ENCODE measurements around the gene DNASE1L1. TPM values are rescaled to one million over a fixed set of nuclear protein-coding genes. Genes with fewer than 3 reads are reported as not detected.
A peak's percentile ranks its signal among the peaks of the same experiment; 100 is the strongest.

The DNASE1L1 gene
- total and polyA plus RNA-seq, 5 experiments from 2014 or later, result 12.7 to 19.9 (median 15.3) TPM

GRCh38 chrX:154443992-154444754, 35.1 kb upstream of the DNASE1L1 start, which contains the start of gene FAM50A:
FAM50A (plus strand) TSS chrX:154444141; CDS start chrX:154444236, 95 bp downstream.
- peak; percentile 81 to 83 for ATAC-seq
- Mint-ChIP-seq H3K4me3 (peak within 1 kb of the TSS; percentile 54 to 85 (median 77)), H3K36me3 (peaks cover 0 to 15% (median 0%) of the 10 kb centered on the region in 3 donors), H3K9me3 (no peaks in the 10 kb centered on the region), H3K27ac (peak within 1 kb of the TSS; percentile 45 to 95 (median 79)), H3K27me3 (no peaks in the 10 kb centered on the region), H3K4me1 (peaks cover 1 to 31% (median 15%) of the 10 kb centered on the region in 4 donors)
- peak; percentile 50 to 78 (median 60) for DNase-seq
- POLR2A ChIA-PET, result interaction anchor here (0.8 to 2.4 kb wide), 7 partner anchors 8 to 47 kb away, joined by 3 to 10 read pairs (median 3); partner anchors contain the start of genes PLXNA3, SLC10A3 and UBL4A

GRCh38 chrX:154443479-154443910, 34.4 kb upstream of the DNASE1L1 start:
- ATAC-seq (peak; percentile 18 to 21), DNase-seq (no peak)
- Mint-ChIP-seq H3K9me3 (no peaks in the 10 kb centered on the region), H3K27ac (peak overlapping the region; percentile 45 to 95 (median 79)), H3K36me3 (peaks cover 0 to 16% (median 0%) of the 10 kb centered on the region in 3 donors), H3K27me3 (no peaks in the 10 kb centered on the region), H3K4me1 (peaks cover 1 to 36% (median 19%) of the 10 kb centered on the region in 4 donors), H3K4me3 (peak overlapping the region; percentile 54 to 85 (median 77))
- POLR2A ChIA-PET, result interaction anchor here (0.7 to 2.4 kb wide), 8 partner anchors 9 to 64 kb away, joined by 3 to 8 read pairs (median 3); partner anchors contain the start of genes EMD, SLC10A3 and UBL4A

- no peaks in the 10 kb centered on the region for H3K27me3 Mint-ChIP-seq
- peaks cover 4 to 40% (median 27%) of the 10 kb centered on the region in 4 donors for H3K4me1 Mint-ChIP-seq
- POLR2A ChIA-PET, result interaction anchor here (0.7 to 2.6 kb wide), 8 partner anchors 10 to 49 kb away, joined by 3 to 11 read pairs (median 6); partner anchors contain the start of genes PLXNA3 and SLC10A3
- no peak for ATAC-seq
- peaks cover 0 to 12% (median 0%) of the 10 kb centered on the region in 3 donors for H3K36me3 Mint-ChIP-seq
- peak overlapping the region in 3 of 10 donors; percentile 7 to 78 (median 34) for H3K4me3 Mint-ChIP-seq
- no peak for DNase-seq
- peak overlapping the region in 5 of 10 donors; percentile 17 to 85 (median 55) for H3K27ac Mint-ChIP-seq
- no peaks in the 10 kb centered on the region for H3K9me3 Mint-ChIP-seq
These were observed 33.1 kb upstream of the DNASE1L1 start for GRCh38 chrX:154441984-154442707.

GRCh38 chrX:154441564-154441963, 32.5 kb upstream of the DNASE1L1 start:
- Mint-ChIP-seq H3K27me3 (no peaks in the 10 kb centered on the region), H3K4me3 (peak overlapping the region in 4 of 10 donors; percentile 11 to 78 (median 24)), H3K36me3 (peaks cover 0 to 6% (median 0%) of the 10 kb centered on the region in 3 donors), H3K9me3 (no peaks in the 10 kb centered on the region), H3K4me1 (peaks cover 4 to 37% (median 27%) of the 10 kb centered on the region in 4 donors), H3K27ac (peak overlapping the region in 7 of 10 donors; percentile 24 to 89 (median 61))
- ATAC-seq (no peak), DNase-seq (no peak)
- POLR2A ChIA-PET, result interaction anchor here (0.6 to 2.6 kb wide), 9 partner anchors 9 to 44 kb away, joined by 3 to 11 read pairs (median 5); partner anchors contain the start of gene PLXNA3

- H3K4me3 Mint-ChIP-seq, result peak overlapping the region in 1 of 10 donors; percentile 37
These were observed 31.7 kb upstream of the DNASE1L1 start for GRCh38 chrX:154440623-154441357.

GRCh38 chrX:154439841-154440240, 30.8 kb upstream of the DNASE1L1 start:
- peaks cover 4 to 36% (median 30%) of the 10 kb centered on the region in 4 donors for H3K4me1 Mint-ChIP-seq
- H3K9me3 Mint-ChIP-seq, result no peaks in the 10 kb centered on the region
- peaks cover 0 to 8% (median 0%) of the 10 kb centered on the region in 3 donors for H3K36me3 Mint-ChIP-seq
- POLR2A ChIA-PET, result interaction anchor here (0.6 to 2.9 kb wide), 4 partner anchors 12 to 83 kb away, joined by 3 to 8 read pairs (median 4); partner anchors contain the start of genes ATP6AP1 and UBL4A
- ATAC-seq, result no peak
- H3K27ac Mint-ChIP-seq, result peak overlapping the region in 2 of 10 donors; percentile 49 to 51
- no peaks in the 10 kb centered on the region for H3K27me3 Mint-ChIP-seq
- no peak for DNase-seq
- peak overlapping the region in 1 of 10 donors; percentile 14 for H3K4me3 Mint-ChIP-seq

More at GRCh38 chrX:154440623-154441357, 31.7 kb upstream of the DNASE1L1 start:
- H3K36me3 Mint-ChIP-seq, result peaks cover 0 to 8% (median 0%) of the 10 kb centered on the region in 3 donors
- H3K27ac Mint-ChIP-seq, result peak overlapping the region in 4 of 10 donors; percentile 43 to 53 (median 48)
- POLR2A ChIA-PET, result interaction anchor here (0.6 to 2.9 kb wide), 9 partner anchors 8 to 45 kb away, joined by 3 to 11 read pairs (median 5); partner anchors contain the start of genes ATP6AP1, PLXNA3 and UBL4A
- ATAC-seq, result no peak
- H3K4me1 Mint-ChIP-seq, result peaks cover 4 to 39% (median 30%) of the 10 kb centered on the region in 4 donors
- H3K9me3 Mint-ChIP-seq, result no peaks in the 10 kb centered on the region
- no peak for DNase-seq
- H3K27me3 Mint-ChIP-seq, result no peaks in the 10 kb centered on the region

- H3K9me3 Mint-ChIP-seq, result no peaks in the 10 kb centered on the region
- peaks cover 4 to 33% (median 28%) of the 10 kb centered on the region in 4 donors for H3K4me1 Mint-ChIP-seq
- ATAC-seq (no peak), DNase-seq (no peak)
- no peaks in the 10 kb centered on the region for H3K27me3 Mint-ChIP-seq
- peak overlapping the region in 9 of 10 donors; percentile 37 to 94 (median 81) for H3K27ac Mint-ChIP-seq
- POLR2A ChIA-PET, result interaction anchor here (0.8 to 2.9 kb wide), 6 partner anchors 9 to 61 kb away, joined by 3 to 8 read pairs (median 4); partner anchors contain the start of genes ATP6AP1, RPL10, TAFAZZIN and UBL4A
- H3K4me3 Mint-ChIP-seq, result peak overlapping the region; percentile 68 to 91 (median 81)
- H3K36me3 Mint-ChIP-seq, result peaks cover 0 to 10% (median 0%) of the 10 kb centered on the region in 3 donors
These were observed 29.2 kb upstream of the DNASE1L1 start for GRCh38 chrX:154437971-154438893.

- H3K27ac Mint-ChIP-seq, result peak within 1 kb of the TSS; percentile 81 to 96 (median 90)
- ATAC-seq, result peak; percentile 60 to 72
- peak within 1 kb of the TSS; percentile 78 to 91 (median 82) for H3K4me3 Mint-ChIP-seq
- no peaks in the 10 kb centered on the region for H3K27me3 Mint-ChIP-seq
- peaks cover 0 to 14% (median 0%) of the 10 kb centered on the region in 3 donors for H3K36me3 Mint-ChIP-seq
- H3K4me1 Mint-ChIP-seq, result peaks cover 4 to 33% (median 28%) of the 10 kb centered on the region in 4 donors
- POLR2A ChIA-PET, result interaction anchor here (0.5 kb wide), 1 partner anchor 91 kb away, joined by 3 read pairs; no protein-coding TSS in a partner anchor
- peak; percentile 23 to 78 (median 57) for DNase-seq
- no peaks in the 10 kb centered on the region for H3K9me3 Mint-ChIP-seq
These were observed 28.1 kb upstream of the DNASE1L1 start, which contains the start of gene GDI1 for GRCh38 chrX:154436983-154437752. GDI1 (plus strand) TSS chrX:154437154; CDS start chrX:154437255, 101 bp downstream.

- Mint-ChIP-seq H3K27me3 (no peaks in the 10 kb centered on the region), H3K27ac (peak overlapping the region; percentile 78 to 96 (median 90)), H3K9me3 (no peaks in the 10 kb centered on the region), H3K4me3 (peak overlapping the region; percentile 75 to 88 (median 80)), H3K36me3 (peaks cover 0 to 18% (median 0%) of the 10 kb centered on the region in 3 donors), H3K4me1 (peaks cover 3 to 28% (median 23%) of the 10 kb centered on the region in 4 donors)
- DNase-seq (peak in 8 of 10 donors; percentile 27 to 75 (median 52)), ATAC-seq (peak; percentile 80 to 81)
- POLR2A ChIA-PET, result interaction anchor here (2.3 to 2.9 kb wide), 2 partner anchors 38 to 50 kb away, joined by 8 to 14 read pairs; partner anchors contain the start of genes RPL10 and UBL4A
These were observed 27.4 kb upstream of the DNASE1L1 start for GRCh38 chrX:154436374-154436982.

Data from naive thymus-derived CD8-positive, alpha-beta T cell (primary cell).